ENCODE results near the gene LAMTOR5.

LAMTOR5 gene

DNA sequence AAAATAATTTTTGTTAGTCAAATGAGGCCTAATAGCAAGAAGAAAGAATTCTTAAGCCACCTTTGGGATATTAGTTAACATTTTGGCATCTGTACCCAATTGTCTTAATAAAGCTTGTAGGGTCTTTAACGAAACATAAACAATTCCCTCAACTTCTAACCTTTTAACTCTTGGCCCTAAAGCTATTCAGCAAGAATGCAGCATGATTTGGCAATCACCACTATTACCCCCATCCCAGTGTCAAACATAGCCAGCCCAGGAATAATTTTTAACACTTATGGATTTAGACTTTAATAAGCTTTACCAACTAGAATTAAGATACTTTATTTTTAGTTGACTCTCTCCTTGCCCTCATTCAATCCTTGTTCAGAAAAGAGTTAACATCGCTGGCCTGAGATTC lies 14.2 kb downstream of the LAMTOR5 start:
- POLR2A ChIA-PET, result interaction anchor here (1.5 kb wide), 1 partner anchor 14 kb away, joined by 4 read pairs; the partner anchor contains the start of gene LAMTOR5
- CTCF ChIA-PET, result interaction anchor here (0.9 kb wide), 1 partner anchor 103 kb away, joined by 3 read pairs; no protein-coding TSS in a partner anchor
- TF ChIP-seq FOXM1 (IDR thresholded peaks at IDR 0.05; ENCODE audit: borderline replicate concordance) (no peak), FOXK2 (IDR thresholded peaks at IDR 0.05) (no peak), FOXA1 (IDR thresholded peaks at IDR 0.05) (no peak), BHLHE40 (IDR thresholded peaks at IDR 0.05; ENCODE audit: borderline replicate concordance) (no peak)
- DNase-seq (ENCODE audit: extremely low spot score), result no peak

DNA sequence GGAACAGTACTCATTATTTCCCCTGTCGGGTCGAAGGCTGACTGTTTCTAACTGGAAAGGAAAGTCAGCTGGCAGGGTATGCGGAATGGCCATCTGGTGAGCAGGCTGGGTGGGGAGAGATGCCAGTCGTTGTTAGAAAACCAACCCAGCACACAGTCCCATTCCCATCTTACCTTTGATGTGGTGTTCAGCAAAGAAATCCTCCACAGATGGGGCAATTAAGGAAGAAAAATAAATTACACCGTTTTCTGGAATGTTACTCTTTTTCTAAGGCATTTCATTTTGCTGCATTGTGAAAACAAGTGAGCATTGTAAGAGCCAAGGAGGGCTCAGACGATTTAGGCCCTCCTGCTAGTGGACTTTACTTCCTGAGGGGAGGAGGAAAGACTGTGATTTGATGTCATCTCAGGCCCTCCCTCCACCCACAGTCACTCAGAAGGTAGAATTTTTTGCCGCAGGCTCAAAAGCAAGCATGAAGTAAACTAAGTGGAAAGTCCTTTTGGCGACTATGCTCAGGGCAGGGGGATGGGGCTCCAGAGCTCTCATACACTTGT lies 16.7 kb downstream of the LAMTOR5 start, which contains the start of gene SLC16A4:
TSS of gene SLC16A4 (minus strand) at position 335 of the 554 bp plus-strand sequence. CDS start 1,703 bp downstream, outside the sequence.
- peak; percentile 39 for DNase-seq (ENCODE audit: extremely low spot score)
- ChIA-PET POLR2A (interaction anchor here (1.0 to 1.1 kb wide), 2 partner anchors 8 to 52 kb away, joined by 3 to 6 read pairs; partner anchors contain the start of gene RBM15), CTCF (interaction anchor here (1.0 kb wide), 1 partner anchor 44 kb away, joined by 3 read pairs; no protein-coding TSS in a partner anchor)
- TF ChIP-seq FOXM1 (IDR thresholded peaks at IDR 0.05; ENCODE audit: borderline replicate concordance), result no peak
- no peak for TF ChIP-seq ARNT (IDR thresholded peaks at IDR 0.05)
- no peak for TF ChIP-seq ELF4 (IDR thresholded peaks at IDR 0.05)
- TF ChIP-seq, protein P1, sequence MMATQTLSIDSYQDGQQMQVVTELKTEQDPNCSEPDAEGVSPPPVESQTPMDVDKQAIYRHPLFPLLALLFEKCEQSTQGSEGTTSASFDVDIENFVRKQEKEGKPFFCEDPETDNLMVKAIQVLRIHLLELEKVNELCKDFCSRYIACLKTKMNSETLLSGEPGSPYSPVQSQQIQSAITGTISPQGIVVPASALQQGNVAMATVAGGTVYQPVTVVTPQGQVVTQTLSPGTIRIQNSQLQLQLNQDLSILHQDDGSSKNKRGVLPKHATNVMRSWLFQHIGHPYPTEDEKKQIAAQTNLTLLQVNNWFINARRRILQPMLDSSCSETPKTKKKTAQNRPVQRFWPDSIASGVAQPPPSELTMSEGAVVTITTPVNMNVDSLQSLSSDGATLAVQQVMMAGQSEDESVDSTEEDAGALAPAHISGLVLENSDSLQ (IDR thresholded peaks at IDR 0.05), result peak; percentile 70
- no peak for TF ChIP-seq LEF1 (IDR thresholded peaks at IDR 0.05; ENCODE audit: borderline replicate concordance)
- TF ChIP-seq ZNF384 (IDR thresholded peaks at IDR 0.05), result no peak
- no peak for TF ChIP-seq HDGF (IDR thresholded peaks at IDR 0.05; ENCODE audit: borderline replicate concordance)

DNA sequence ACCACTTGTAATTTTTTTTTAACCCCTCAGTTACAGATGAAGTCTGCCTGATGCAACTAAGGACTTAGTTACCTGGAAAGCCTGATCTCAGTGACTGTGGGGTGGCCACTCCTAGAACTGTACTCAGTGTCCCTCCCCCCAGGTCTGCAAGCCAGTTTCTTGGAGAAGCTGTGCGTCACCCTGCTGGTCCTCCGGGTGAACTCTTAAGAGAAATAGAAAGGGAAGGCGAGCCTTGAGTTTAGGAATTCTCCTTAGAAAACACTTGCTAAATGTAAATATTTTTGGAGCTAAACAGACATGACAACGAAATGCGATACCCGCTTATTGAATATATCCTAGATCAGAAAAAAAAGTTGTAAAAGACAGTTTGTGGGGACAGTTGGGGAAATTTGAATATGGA lies 17.4 kb downstream of the LAMTOR5 start:
- ChIA-PET POLR2A (interaction anchor here (1.1 kb wide), 1 partner anchor 52 kb away, joined by 6 read pairs; the partner anchor contains the start of gene RBM15), CTCF (no interaction called here)
- peak; percentile 67 for DNase-seq (ENCODE audit: extremely low spot score)
- no peak for TF ChIP-seq BHLHE40 (IDR thresholded peaks at IDR 0.05; ENCODE audit: borderline replicate concordance)

DNA sequence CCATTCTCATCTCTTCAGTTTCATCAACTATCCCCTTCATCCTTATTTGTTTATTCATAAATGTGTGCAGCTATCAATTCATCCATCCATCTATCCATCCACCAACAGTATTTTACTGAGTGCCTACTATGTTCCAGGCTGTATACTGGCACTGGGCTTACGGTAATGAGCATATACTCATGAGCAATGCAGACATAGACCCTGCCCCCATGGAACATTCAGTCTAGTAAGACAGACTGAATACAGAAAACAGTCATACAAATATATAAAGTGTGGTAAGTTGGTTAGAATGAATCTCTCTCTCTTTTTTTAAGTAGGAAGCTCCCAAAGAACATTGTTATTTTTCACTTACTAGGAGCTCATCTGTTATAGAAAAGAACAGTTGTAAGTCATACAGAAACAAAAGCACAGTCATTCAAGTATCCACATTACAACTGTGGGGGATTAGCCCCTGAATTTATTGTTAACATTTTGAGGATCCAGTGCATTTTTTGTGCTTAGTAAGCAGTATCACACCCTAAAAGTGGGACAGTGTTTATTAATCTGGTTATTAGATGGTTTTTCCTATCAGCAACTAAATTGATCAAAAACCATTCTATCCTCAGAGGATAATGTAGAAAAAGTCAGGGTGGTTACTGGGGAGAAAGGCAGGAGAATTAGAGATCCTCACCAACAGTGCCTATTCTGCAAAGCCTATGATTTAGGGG lies 20.3 kb downstream of the LAMTOR5 start:
- POLR2A ChIA-PET, result interaction anchor here (0.8 kb wide), 1 partner anchor 48 kb away, joined by 3 read pairs; the partner anchor contains the start of gene RBM15
- CTCF ChIA-PET, result interaction anchor here (0.6 kb wide), 1 partner anchor 18 kb away, joined by 3 read pairs; no protein-coding TSS in a partner anchor
- TF ChIP-seq, protein P1 (IDR thresholded peaks at IDR 0.05), result no peak
- TF ChIP-seq FOXA1 (IDR thresholded peaks at IDR 0.05) (no peak), SUZ12 (IDR thresholded peaks at IDR 0.05) (no peak)
- no peak for DNase-seq (ENCODE audit: extremely low spot score)

DNA sequence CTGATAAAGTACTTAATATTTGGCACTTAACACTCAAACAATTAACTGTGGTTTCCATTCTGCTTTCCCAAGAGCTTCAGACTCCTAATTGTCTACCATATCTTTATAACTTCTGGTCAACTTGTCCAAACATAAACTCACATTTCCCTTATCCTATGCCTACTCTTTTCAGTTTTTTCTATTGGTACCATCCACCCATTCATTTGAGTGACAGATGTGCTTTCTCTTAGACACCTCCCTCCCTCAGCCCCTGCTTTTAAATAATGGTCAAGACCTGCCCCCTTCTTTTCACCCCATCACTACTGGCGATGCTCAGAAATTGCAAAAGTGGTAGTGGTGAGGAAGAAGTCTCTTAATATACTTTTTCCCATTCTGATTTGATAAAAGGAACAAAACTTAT lies 22.1 kb downstream of the LAMTOR5 start:
- ChIA-PET POLR2A (no interaction called here), CTCF (no interaction called here)
- TF ChIP-seq, protein P1 (IDR thresholded peaks at IDR 0.05), result peak; percentile 69
- no peak for TF ChIP-seq SP1 (IDR thresholded peaks at IDR 0.05)
- DNase-seq (ENCODE audit: extremely low spot score), result no peak

DNA sequence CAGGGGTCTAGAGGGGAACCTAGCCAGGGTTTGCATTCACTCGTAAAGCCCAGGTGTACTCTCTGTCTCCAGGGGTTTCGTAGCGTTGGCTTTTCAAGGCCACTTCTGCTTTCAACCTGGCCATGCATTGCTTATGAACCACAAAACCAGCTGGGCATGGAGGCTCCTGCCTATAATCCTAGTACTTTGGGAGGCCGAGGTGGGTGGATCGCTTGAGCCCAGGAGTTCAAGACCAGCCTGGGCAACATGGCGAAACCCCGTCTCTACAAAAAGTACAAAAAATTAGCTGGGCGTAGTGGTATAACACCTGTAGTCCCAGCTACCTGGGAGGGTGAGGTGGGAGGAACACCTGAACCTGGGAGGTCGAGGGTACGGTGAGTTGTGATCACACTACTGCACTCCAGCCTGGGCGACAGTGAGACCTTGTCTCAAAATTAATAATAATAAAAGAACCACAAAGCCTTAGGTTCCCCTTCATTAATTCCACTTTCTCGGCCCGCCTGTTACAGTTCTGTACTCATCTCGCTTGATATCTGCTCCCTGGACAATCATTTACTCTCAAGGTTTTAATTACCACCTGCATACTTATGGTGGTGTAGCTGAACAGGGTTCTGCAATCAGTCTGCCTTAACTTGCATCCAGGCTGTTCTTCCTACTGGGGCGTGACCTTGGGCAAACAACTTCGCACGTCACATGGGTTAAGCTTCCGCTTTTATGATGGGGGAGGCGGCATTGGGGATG lies 22.7 kb downstream of the LAMTOR5 start:
- POLR2A ChIA-PET, result no interaction called here
- CTCF ChIA-PET, result no interaction called here
- DNase-seq (ENCODE audit: extremely low spot score), result no peak

More for the DNA sequence above, 22.7 kb downstream of the LAMTOR5 start:
- TF ChIP-seq CTBP1 (IDR thresholded peaks at IDR 0.05; ENCODE audit: borderline replicate concordance) (no peak), FOXA1 (IDR thresholded peaks at IDR 0.05) (no peak), FOXM1 (IDR thresholded peaks at IDR 0.05; ENCODE audit: borderline replicate concordance) (no peak), L3MBTL2 (conservative IDR thresholded peaks at IDR 0.05) (no peak), ELF4 (IDR thresholded peaks at IDR 0.05) (no peak), BHLHE40 (IDR thresholded peaks at IDR 0.05; ENCODE audit: borderline replicate concordance) (no peak), LEF1 (IDR thresholded peaks at IDR 0.05; ENCODE audit: borderline replicate concordance) (no peak), FOXK2 (IDR thresholded peaks at IDR 0.05) (no peak), ARNT (IDR thresholded peaks at IDR 0.05) (no peak), SUZ12 (IDR thresholded peaks at IDR 0.05) (no peak), HDGF (IDR thresholded peaks at IDR 0.05; ENCODE audit: borderline replicate concordance) (no peak), SP1 (IDR thresholded peaks at IDR 0.05) (no peak), TARDBP (IDR thresholded peaks at IDR 0.05) (no peak), NFRKB (IDR thresholded peaks at IDR 0.05) (no peak), ZNF384 (IDR thresholded peaks at IDR 0.05) (no peak)
- TF ChIP-seq, protein P1 (IDR thresholded peaks at IDR 0.05), result no peak

All from HEK293T (cell line).